ENCODE results near the gene OR10J4. TPM values are rescaled to one million over a fixed set of nuclear protein-coding genes. Genes with fewer than 3 reads are reported as not detected.
A peak's percentile ranks its signal among the peaks of the same experiment; 100 is the strongest.

The OR10J4 gene
- not detected in 2 replicates for total RNA-seq (ENCODE audit: low replicate concordance)
- long read RNA-seq, result 0 reads

- Mint-ChIP-seq H3K36me3 (no peaks in the 10 kb centered on the region), H3K9me3 (peaks cover 4% of the 10 kb centered on the region), H3K27ac (no peak within 1 kb of the TSS), H3K27me3 (no peaks in the 10 kb centered on the region), H3K4me3 (no peak within 1 kb of the TSS), H3K4me1 (ENCODE audit: unreplicated experiment) (no peaks in the 10 kb centered on the region)
- no peak for TF ChIP-seq CTCF (conservative IDR thresholded peaks at IDR 0.05)
- no peak for DNase-seq (ENCODE audit: extremely low spot score, unreplicated experiment)
These were observed at the start of gene OR10J4 for GRCh38 chr1:159431904-159432303. OR10J4 (plus strand) TSS chr1:159432204.

GRCh38 chr1:159406821-159407220 lies 25.2 kb upstream of the OR10J4 start:
- no peaks in the 10 kb centered on the region for H3K36me3 Mint-ChIP-seq
- TF ChIP-seq CTCF (conservative IDR thresholded peaks at IDR 0.05), result no peak
- no peaks in the 10 kb centered on the region for H3K4me1 Mint-ChIP-seq (ENCODE audit: unreplicated experiment)
- DNase-seq (ENCODE audit: extremely low spot score, unreplicated experiment), result no peak
- no peaks in the 10 kb centered on the region for H3K27me3 Mint-ChIP-seq
- H3K4me3 Mint-ChIP-seq, result no peak overlapping the region
- H3K9me3 Mint-ChIP-seq, result no peaks in the 10 kb centered on the region
- H3K27ac Mint-ChIP-seq, result no peak overlapping the region

- Mint-ChIP-seq H3K4me3 (no peak overlapping the region), H3K27me3 (no peaks in the 10 kb centered on the region), H3K4me1 (ENCODE audit: unreplicated experiment) (no peaks in the 10 kb centered on the region), H3K9me3 (no peaks in the 10 kb centered on the region), H3K27ac (no peak overlapping the region), H3K36me3 (no peaks in the 10 kb centered on the region)
- TF ChIP-seq CTCF (conservative IDR thresholded peaks at IDR 0.05), result no peak
- DNase-seq (ENCODE audit: extremely low spot score, unreplicated experiment), result no peak
These were observed 23.1 kb upstream of the OR10J4 start for GRCh38 chr1:159408862-159409400.

GRCh38 chr1:159421821-159422220 lies 10.2 kb upstream of the OR10J4 start:
- peaks cover 3% of the 10 kb centered on the region for H3K9me3 Mint-ChIP-seq

GRCh38 chr1:159428536-159428935 lies 3.5 kb upstream of the OR10J4 start:
- Mint-ChIP-seq H3K27ac (no peak overlapping the region), H3K4me3 (no peak overlapping the region), H3K4me1 (ENCODE audit: unreplicated experiment) (no peaks in the 10 kb centered on the region), H3K27me3 (no peaks in the 10 kb centered on the region), H3K9me3 (no peaks in the 10 kb centered on the region), H3K36me3 (no peaks in the 10 kb centered on the region)
- TF ChIP-seq CTCF (conservative IDR thresholded peaks at IDR 0.05), result no peak
- DNase-seq (ENCODE audit: extremely low spot score, unreplicated experiment), result no peak

More at GRCh38 chr1:159421821-159422220, 10.2 kb upstream of the OR10J4 start:
- Mint-ChIP-seq H3K36me3 (no peaks in the 10 kb centered on the region), H3K27ac (no peak overlapping the region), H3K4me1 (ENCODE audit: unreplicated experiment) (no peaks in the 10 kb centered on the region), H3K4me3 (no peak overlapping the region), H3K27me3 (no peaks in the 10 kb centered on the region)
- DNase-seq (ENCODE audit: extremely low spot score, unreplicated experiment), result no peak
- TF ChIP-seq CTCF (conservative IDR thresholded peaks at IDR 0.05), result peak; percentile 14
